AG20443 (cell line): ENCODE results near the gene FAF1.

Experiments
- DNase-seq: peaks from one replicate; pipeline ENCODE4 v3.0.0; 2012; ENCODE audit warnings: low spot score, mixed read lengths

FAF1 gene

DNA sequence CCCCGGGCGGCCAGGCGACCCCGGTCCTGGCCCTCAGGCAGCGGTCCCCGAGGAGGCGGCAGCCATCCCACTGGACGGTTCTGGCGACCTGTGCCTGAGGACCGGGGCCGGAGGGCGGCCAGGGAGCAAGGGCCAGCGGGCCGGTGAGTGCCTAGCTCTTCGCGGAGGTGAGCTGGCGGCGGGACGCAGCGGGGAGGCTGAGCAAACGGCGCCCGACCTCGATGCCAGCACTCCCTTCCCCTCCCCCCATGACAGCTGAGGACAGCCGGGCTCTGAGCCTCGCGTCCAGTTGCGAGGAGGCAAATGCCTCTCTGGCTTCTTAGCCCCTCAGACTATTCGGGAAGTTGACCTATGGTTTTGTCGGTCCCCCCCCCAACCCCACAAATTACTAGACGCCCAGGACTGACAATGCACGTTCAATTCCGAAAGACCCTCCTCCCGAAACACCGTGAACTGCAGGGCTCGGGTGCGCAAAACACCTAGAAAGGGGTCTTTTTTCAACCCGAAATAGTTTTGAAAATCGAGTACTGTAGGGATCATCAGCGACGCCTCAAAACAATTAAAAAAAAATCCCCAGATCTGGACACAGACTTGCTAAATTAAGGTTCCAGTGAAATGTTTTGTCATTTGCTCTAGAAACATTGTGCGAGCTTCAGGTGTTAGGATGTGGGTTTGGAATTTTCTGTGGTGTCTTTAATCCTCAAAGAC is 18.2 kb upstream of the FAF1 start:
- DNase-seq = peak; percentile 70

- DNase-seq = peak; percentile 83
These were observed 17.6 kb upstream of the FAF1 start for GRCh38 chr1:50977575-50978143.

GRCh38 chr1:50976890-50977574 is 17.0 kb upstream of the FAF1 start:
- peak; percentile 61 for DNase-seq

DNA sequence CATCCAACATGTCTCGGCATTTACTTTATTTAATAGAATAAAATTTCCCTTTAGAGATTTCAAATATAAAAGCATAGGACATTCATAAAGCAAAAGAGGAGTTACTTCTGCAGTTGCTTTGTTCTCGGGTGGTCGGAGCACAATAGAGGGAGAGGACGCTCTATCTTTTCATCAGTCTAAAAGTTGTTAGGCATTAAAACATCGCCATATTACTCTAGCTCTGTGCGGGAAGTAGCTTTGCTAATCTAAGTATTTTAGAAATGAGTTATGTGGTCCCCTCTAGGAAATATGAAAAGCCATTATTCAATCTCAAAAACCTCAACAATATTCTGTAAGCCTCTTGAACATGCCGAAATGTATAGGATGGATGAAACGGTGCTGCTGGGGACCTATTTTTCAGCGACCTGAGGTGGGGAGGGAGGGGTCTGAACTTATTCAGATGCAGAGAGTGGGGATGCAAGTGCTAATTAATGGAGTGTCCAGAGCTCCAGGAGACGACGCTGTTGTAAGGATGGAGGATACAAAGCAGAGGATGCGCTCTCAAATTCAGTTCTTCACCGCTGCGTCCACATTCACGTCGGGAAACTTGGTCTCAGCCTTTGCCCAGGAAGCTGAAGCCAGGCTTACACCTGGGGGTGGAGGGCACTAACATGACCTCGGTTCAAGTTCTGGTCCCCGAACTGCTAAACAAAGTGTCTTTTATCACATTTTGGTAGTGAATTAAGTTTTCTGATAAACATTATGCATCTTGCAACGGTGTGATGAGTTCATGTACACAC is 16.2 kb upstream of the FAF1 start:
- no peak for DNase-seq

- DNase-seq = no peak
These were observed 15.4 kb upstream of the FAF1 start for GRCh38 chr1:50975436-50975835.

DNA sequence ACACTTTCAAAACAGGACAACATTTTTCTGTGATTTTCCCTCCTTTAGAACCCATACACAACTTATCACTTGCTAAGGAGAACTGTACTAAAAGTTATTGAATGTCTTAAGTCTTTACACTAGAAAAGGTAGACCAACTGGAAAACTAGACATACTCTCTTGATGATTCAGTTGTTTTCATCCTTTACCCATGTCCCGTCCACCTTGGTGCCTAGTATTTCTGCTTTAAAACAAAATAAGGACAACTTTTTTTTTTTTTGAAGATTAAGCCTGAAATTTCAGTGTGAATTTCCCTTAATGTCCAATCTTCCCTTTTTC is 14.5 kb upstream of the FAF1 start:
- DNase-seq = no peak

DNA sequence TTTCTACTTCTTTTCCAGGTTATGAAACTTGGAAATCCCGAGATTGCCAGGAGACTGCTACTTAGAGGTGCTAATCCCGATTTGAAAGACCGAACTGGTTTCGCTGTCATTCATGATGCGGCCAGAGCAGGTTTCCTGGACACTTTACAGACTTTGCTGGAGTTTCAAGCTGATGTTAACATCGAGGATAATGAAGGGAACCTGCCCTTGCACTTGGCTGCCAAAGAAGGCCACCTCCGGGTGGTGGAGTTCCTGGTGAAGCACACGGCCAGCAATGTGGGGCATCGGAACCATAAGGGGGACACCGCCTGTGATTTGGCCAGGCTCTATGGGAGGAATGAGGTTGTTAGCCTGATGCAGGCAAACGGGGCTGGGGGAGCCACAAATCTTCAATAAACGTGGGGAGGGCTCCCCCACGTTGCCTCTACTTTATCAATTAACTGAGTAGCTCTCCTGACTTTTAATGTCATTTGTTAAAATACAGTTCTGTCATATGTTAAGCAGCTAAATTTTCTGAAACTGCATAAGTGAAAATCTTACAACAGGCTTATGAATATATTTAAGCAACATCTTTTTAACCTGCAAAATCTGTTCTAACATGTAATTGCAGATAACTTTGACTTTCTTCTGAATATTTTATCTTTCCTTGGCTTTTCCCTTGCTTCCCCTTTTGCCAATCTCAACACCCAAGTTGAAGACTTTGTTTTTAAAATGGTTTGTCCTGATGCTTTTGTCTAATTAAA is 14.0 kb upstream of the FAF1 start:
- DNase-seq = no peak

GRCh38 chr1:50973255-50973654 is 13.2 kb upstream of the FAF1 start:
- DNase-seq = no peak

DNA sequence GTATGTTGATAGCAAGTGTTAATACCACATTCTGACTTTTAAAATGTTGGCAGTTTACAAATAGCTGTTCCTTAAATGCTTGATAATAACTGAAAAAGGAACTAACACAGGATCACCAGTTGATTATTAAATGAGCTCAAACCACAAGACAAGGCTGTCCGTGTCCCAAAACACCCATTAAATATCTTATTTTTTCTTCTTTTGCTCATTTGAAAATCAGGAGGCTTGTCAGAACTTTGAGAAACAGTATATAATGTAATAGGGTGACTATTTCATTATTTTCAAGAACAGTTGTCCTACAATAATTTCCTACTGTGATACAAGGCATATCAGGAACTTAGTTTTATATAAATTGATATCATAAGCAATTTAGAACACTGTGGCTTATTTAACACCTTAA is 12.7 kb upstream of the FAF1 start:
- no peak for DNase-seq

DNA sequence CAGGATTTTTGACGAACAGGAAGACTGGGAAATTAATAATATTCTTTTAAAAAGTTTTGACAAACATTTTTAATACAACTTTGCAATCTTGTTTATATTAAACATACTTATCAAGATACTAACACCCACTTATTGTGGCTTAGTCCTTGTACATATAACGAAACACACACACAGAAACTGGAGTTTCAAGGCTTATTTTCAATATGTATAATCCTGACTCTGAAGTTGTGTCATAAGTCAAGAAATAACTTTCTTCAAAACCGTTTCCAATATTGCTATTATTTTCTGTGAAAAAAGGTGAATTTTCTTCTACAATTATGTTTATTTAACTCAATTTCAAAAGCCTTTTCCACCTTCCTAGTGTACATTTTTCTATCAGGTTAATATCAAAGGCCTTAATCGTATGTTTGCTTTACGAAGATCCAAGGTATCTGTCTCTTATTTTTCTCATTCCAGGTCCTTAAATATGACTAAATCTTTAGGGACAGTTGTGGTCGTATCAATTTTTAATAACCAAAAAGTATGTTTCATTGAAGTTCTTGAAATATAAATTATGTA is 11.8 kb upstream of the FAF1 start:
- no peak for DNase-seq

DNA sequence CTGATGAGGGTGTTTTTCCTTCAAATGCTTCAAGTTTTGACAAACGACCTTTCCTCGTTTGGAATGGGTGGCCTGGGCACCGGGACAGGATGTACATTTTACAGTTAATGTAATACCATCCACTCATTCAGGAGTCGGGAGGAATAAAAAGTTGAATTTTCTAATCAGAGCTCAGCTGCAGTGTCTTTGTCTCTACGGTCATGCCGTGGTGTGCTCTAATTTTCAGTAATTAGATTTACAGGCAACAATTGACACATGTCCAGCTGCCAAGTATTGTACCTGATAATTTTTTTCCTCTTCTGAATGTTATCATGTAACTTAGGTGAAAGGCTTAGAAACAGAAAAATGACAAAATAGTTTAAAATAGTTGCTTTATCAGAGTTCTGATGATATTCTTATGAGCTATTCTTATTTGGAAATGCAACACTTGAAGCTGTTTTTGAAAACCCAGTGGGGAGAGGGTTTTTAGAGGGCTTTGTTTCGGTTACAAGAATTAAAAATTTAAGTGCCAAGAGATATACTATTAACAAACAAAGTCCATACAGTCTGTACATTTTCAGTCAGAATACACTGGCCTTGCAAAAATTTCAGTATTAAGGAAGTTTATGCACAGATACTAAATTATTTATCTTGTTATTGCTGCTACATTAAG is 11.0 kb upstream of the FAF1 start:
- DNase-seq = no peak

DNA sequence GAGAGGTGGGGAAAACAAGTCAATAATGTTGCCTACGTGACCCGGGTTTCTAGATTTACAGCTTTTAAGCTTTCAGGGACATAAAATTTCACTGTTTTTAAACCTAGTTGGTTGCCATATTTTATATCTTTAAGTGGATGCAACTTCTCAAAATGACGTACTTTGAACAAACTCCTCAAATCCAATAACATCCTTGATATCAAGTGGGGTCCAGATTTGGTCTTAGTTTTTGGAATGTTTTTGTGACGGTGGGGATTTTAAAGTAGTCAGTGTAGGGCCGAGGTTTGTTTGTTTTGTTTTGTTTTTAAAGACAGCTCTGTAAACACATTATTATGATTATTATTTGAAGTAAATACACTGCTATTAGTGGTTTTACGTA is 10.4 kb upstream of the FAF1 start:
- no peak for DNase-seq

- DNase-seq = peak; percentile 73
These were observed 9.8 kb upstream of the FAF1 start, which contains the start of gene CDKN2C for GRCh38 chr1:50969611-50970508. TSS of gene CDKN2C (plus strand) at chr1:50970245. CDS start at chr1:50970369, 124 bp downstream.

DNA sequence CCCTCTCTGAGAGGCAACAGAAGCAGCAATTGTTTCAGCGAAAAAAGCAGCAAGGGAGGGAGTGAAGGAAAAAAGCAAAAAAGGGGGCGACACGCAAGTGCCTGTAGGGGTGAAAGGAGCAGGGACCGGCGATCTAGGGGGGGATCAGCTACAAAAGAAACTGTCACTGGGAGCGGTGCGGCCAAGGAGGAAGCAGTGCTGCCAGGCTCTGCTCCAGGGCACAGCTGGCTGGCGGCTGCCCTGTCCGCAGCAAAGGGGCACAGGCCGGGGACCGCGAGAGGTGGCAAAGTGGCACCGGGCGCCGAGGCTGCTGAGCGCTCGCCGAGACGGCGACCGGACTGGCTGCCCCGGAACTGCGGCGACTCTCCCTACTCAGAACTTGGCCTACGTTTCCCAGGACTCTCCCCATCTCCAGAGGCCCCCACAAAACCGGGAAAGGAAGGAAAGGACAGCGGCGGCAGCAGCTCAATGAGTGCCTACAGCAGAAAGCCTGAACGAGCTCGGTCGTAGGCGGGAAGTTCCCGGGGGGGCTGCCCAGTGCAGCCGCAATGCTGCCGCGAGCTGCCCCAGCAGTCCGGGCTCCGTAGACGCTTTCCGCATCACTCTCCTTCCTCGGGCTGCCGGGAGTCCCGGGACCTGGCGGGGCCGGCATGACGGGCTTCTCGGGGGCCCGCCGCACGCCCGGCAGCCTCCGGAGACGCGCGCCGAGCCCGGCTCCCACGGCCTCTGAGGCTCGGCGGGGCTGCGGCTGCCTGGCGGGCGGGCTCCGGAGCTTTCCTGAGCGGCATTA is 8.9 kb upstream of the FAF1 start:
- peak; percentile 34 for DNase-seq

- peak; percentile 97 for DNase-seq
These were observed 8.2 kb upstream of the FAF1 start for GRCh38 chr1:50968158-50968820.

DNA sequence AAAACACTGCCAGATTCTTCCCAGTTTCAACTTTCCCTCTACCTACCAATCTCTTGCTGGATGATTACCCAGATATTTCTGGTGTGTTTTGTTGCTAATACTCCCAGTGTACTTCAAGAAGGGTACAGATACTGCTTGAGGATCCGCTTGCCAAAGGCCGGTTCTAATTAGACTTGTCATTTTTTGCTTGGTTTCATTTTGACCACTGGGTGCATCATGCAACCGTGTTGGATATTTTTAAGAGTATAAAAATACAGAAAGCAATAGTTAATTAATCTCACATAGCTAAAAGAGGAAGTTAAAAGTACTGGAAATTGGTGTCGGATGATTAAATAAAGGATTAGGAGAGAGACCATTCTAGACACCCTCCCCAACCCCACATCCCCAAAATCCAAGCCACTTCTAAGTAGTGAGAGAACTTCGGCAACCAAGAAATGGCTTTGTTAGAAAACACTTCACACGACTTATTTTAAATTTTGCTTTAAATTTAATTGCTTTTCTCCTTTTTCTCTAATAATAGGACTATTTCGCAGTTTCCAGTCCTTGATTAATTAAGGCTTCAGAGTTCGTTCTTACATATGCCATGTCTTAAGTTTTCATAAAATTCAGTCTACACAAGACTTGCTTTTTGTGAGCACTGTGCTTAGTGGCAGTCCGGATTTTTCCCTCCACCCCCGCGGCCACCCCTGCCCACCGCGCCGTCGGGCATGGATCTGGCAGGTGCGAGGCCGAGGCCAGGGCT is 7.5 kb upstream of the FAF1 start:
- DNase-seq = peak; percentile 25

DNA sequence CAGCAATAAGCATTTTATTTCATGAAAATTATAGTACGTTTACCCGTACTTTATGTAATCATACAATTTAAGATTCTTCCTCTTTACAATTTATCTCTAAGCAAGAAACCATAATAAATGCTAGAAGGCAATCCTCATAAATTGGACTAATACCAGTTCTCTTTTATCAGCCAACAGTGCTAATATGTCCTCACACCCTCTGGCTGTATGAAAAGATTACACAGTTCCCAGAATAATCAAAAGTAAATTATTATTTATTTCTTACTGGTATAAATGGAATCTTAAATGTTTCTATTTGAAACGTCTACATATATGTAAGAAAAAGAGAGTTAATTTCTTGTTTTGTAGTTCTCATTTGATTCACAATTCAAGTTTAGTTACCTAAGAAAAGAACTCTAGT is 6.9 kb upstream of the FAF1 start:
- no peak for DNase-seq

DNA sequence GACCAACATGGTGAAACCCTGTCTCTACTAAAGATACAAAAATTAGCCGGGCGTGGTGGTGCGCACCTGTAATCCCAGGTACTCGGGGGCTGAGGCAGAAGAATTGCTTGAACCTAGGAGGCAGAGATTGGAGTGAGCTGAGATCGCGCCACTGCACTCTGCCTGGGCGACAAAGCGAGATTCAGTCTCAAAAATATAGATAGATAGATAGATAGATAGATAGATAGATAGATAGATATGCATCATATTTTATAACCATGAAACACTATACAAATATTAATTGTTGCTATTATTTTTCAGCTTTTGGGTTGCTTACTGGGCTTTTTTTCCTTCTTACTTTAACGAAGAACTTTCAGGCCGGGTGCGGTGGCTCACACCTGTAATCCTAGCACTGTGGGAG is 4.8 kb upstream of the FAF1 start:
- no peak for DNase-seq
